Stimulated activated CD8-positive, alpha-beta memory T cell treated with anti-CD3 and anti-CD28 coated beads, Interleukin-7, amount 100 ng/mL, for 24 hours (primary cell): ENCODE results near the gene SLC23A1.
"Not testable (repeated sequence)": the region's sequence is repeated elsewhere in the genome, so short reads cannot be mapped to it uniquely, and the experiment has no call there.

Experiments used
- DNase-seq: peaks from one replicate; pipeline ENCODE4 v3.0.0-alpha.2; 2020; ENCODE audit warnings: low read depth

Gene SLC23A1

GRCh38 chr5:139389701-139390638 is 6.9 kb upstream of the SLC23A1 start, which contains the start of gene MZB1:
MZB1 (minus strand) TSS chr5:139389913; CDS start chr5:139389856, 57 bp downstream.
- DNase-seq, result peak; percentile 31

- no peak for DNase-seq
Observed at GRCh38 chr5:139388198-139388821, 5.2 kb upstream of the SLC23A1 start.

- no peak for DNase-seq
Observed at GRCh38 chr5:139387611-139388197, 4.6 kb upstream of the SLC23A1 start.

- not testable (repeated sequence) for DNase-seq
Observed at GRCh38 chr5:139386956-139387355, 3.9 kb upstream of the SLC23A1 start.

GRCh38 chr5:139386050-139386438 is 2.9 kb upstream of the SLC23A1 start:
- DNase-seq, result no peak

GRCh38 chr5:139385061-139386049 is 2.3 kb upstream of the SLC23A1 start:
- DNase-seq, result no peak

GRCh38 chr5:139384591-139385051 is 1.5 kb upstream of the SLC23A1 start:
- no peak for DNase-seq

- DNase-seq, result no peak
Observed at GRCh38 chr5:139383993-139384590, 995 bp upstream of the SLC23A1 start.

- DNase-seq, result no peak
Observed at GRCh38 chr5:139382807-139383206, 290 bp downstream of the SLC23A1 start.

GRCh38 chr5:139381837-139382761 is 998 bp downstream of the SLC23A1 start:
- no peak for DNase-seq

- DNase-seq, result no peak
Observed at GRCh38 chr5:139379626-139380449, 3.3 kb downstream of the SLC23A1 start.

- no peak for DNase-seq
Observed at GRCh38 chr5:139378941-139379361, 4.1 kb downstream of the SLC23A1 start.

- no peak for DNase-seq
Observed at GRCh38 chr5:139378101-139378825, 4.8 kb downstream of the SLC23A1 start.

- no peak for DNase-seq
Observed at GRCh38 chr5:139377226-139377625, 5.9 kb downstream of the SLC23A1 start.

- no peak for DNase-seq
Observed at GRCh38 chr5:139376364-139376763, 6.7 kb downstream of the SLC23A1 start.

- DNase-seq, result no peak
Observed at GRCh38 chr5:139374909-139375308, 8.2 kb downstream of the SLC23A1 start.

GRCh38 chr5:139371482-139372435 is 11.3 kb downstream of the SLC23A1 start:
- no peak for DNase-seq
